GM18511 (cell line): ENCODE results near the gene LIM2.

Experiments
- ATAC-seq: cut with Tn5 transposase; IDR thresholded peaks from one replicate; pipeline ENCODE4 v1.9.1; 2021; ENCODE audit warnings: mild to moderate bottlenecking, moderate library complexity; ENCODE audit not compliant: unreplicated experiment

The LIM2 gene

GRCh38 chr19:51366389-51367254 lies 21.2 kb downstream of the LIM2 start:
- peak; percentile 12 for ATAC-seq

GRCh38 chr19:51365965-51366388 lies 21.8 kb downstream of the LIM2 start, which contains the start of gene ETFB:
Gene ETFB, minus strand, starts transcription at chr19:51366388. Its CDS starts 62 bp downstream, at chr19:51366326.
- no peak for ATAC-seq

- no peak for ATAC-seq
Measured at GRCh38 chr19:51365211-51365964, 22.4 kb downstream of the LIM2 start.

- no peak for ATAC-seq
Measured at GRCh38 chr19:51364200-51365106, 23.3 kb downstream of the LIM2 start.

GRCh38 chr19:51361239-51361638 lies 26.5 kb downstream of the LIM2 start:
- ATAC-seq: no peak

- ATAC-seq: no peak
Measured at GRCh38 chr19:51359294-51359693, 28.5 kb downstream of the LIM2 start.

GRCh38 chr19:51357952-51358351 lies 29.8 kb downstream of the LIM2 start:
- ATAC-seq: no peak

- ATAC-seq: no peak
Measured at GRCh38 chr19:51356159-51356801, 31.5 kb downstream of the LIM2 start.

- ATAC-seq: no peak
Measured at GRCh38 chr19:51354742-51355148, 33.0 kb downstream of the LIM2 start.

- no peak for ATAC-seq
Measured at GRCh38 chr19:51354103-51354741, 33.6 kb downstream of the LIM2 start.

- no peak for ATAC-seq
Measured at GRCh38 chr19:51352783-51353360, 34.9 kb downstream of the LIM2 start.

GRCh38 chr19:51351266-51351990 lies 36.3 kb downstream of the LIM2 start:
- ATAC-seq: no peak

- no peak for ATAC-seq
Measured at GRCh38 chr19:51347209-51347928, 40.4 kb downstream of the LIM2 start.

- no peak for ATAC-seq
Measured at GRCh38 chr19:51346742-51347141, 41.0 kb downstream of the LIM2 start.

GRCh38 chr19:51345076-51345620 lies 42.6 kb downstream of the LIM2 start:
- no peak for ATAC-seq

GRCh38 chr19:51342631-51343569 lies 44.9 kb downstream of the LIM2 start:
- no peak for ATAC-seq
